H1 (cell line): ENCODE data around the gene FAH. TPM values are rescaled to one million over a fixed set of nuclear protein-coding genes. Genes with fewer than 3 reads are reported as not detected.

Experiments used
- CTBP2 ChIP-seq: IDR thresholded peaks from 2 replicates; pipeline ENCODE4 v1.7.0; 2011; ENCODE audit warnings: borderline replicate concordance, mild to moderate bottlenecking, moderate library complexity, mixed read lengths, low read length; ENCODE audit not compliant: insufficient read depth, insufficient read length
- SIN3A ChIP-seq, 2 experiments: IDR thresholded peaks in 1 of 2; conservative IDR thresholded peaks in 1 of 2; 2 replicates each; pipeline ENCODE4 v1.6.1; 2011 to 2012; ENCODE audit warnings: low read length in 2 of 2, improper control_type of control experiment in 1 of 2, low read depth in 1 of 2, mild to moderate bottlenecking in 1 of 2
- SP1 ChIP-seq: IDR thresholded peaks from 2 replicates; pipeline ENCODE4 v1.6.1; 2011; ENCODE audit warnings: low read depth, low read length
- TAF7 ChIP-seq: optimal IDR thresholded peaks from 2 replicates; pipeline ENCODE3; 2011; ENCODE audit warnings: low read depth, mild to moderate bottlenecking, inconsistent platforms, low read length, moderate library complexity, borderline replicate concordance
- USF2 ChIP-seq: IDR thresholded peaks from 2 replicates; pipeline ENCODE4 v1.6.1; 2011; ENCODE audit warnings: low read length, improper control_type of control experiment
- ZNF274 ChIP-seq: IDR thresholded peaks from 2 replicates; pipeline ENCODE4 v1.7.0; 2012; ENCODE audit warnings: low read length, borderline replicate concordance; ENCODE audit errors: extremely low read depth
- polyA plus RNA-seq, 7 experiments: library from polyadenylated mRNA; depleted of rRNA in 3 of 7; stranded (reverse) in 5 of 7; unstranded in 2 of 7; fragments of >200 nt in 5 of 7; fragments of 200-250 nt in 2 of 7; gene quantifications; 1 replicate in 5 of 7; 2 replicates in 1 of 7; 4 replicates in 1 of 7; pipeline versions ENCODE4 v1.2.1 to v1.2.3, GENCODE V29; 2011 to 2013; ENCODE audit warnings: missing spikeins in 2 of 7, mixed read lengths in 2 of 7
- total RNA-seq: library from RNA; stranded (reverse); fragmentation: NEBNext Ultra II Directional; extraction: Animal tissue kit (Norgen Biotek cat#: 25700); gene quantifications from 2 replicates; pipeline ENCODE4 v1.2.1, GENCODE V29; 2021

FAH gene
- total and polyA plus RNA-seq, 2 of the 8 experiments (the other 6 are each of a cell fraction or from before 2014, with no cell fraction given): 20.0 to 21.7 TPM

GRCh38 chr15:80233581-80233980 lies 80.8 kb downstream of the FAH start (continued):
- TF ChIP-seq ZNF274 (no peak), SP1 (no peak), USF2 (no peak), SIN3A (conservative IDR thresholded peaks at IDR 0.05 in 1 of 2, IDR thresholded peaks at IDR 0.05 in 1 of 2; ENCODE audit: low read depth in 1 of 2, low read length in 2 of 2) (no peak), CTBP2 (no peak), TAF7 (no peak)
- TF ChIP-seq, all 59 proteins: peak for 0
